K562 (cell line): ENCODE measurements around the gene MTHFSD. TPM values are rescaled to one million over a fixed set of nuclear protein-coding genes. Genes with fewer than 3 reads are reported as not detected.

Experiments used
- ATAC-seq: fragments of 200-7000 bp; cut with Tn5 transposase; 3 replicates; pipeline ENCODE4 v1.9.1; 2020; ENCODE audit warnings: moderate library complexity
- BruUV-seq: library from RNA; stranded (reverse); fragments of 400-500 nt; replicated peaks from 2 replicates; lab custom pipeline; 2021; lab: Mats Ljungman, UMichigan
- CTCF ChIA-PET: fragments of 300-600 bp; formaldehyde crosslinking; extraction: SDS; loops from one replicate; lab custom pipeline; 2021; ENCODE audit warnings: low intra/inter-chr PET ratio; lab: Yijun Ruan, JAX
- POLR2A ChIA-PET: fragments of 300-600, 350-650 bp; sonication (Branson Sonifier 250); formaldehyde crosslinking; extraction: SDS; loops from one replicate; lab custom pipeline; 2021; ENCODE audit warnings: antibody characterized with exemption, inconsistent platforms; lab: Yijun Ruan, JAX
- DNase-seq, 4 experiments: peaks; one replicate each; pipeline versions ENCODE4 v3.0.0 to v3.0.0-alpha.2; 2011 to 2018; ENCODE audit warnings: low spot score in 3 of 4, mixed read lengths in 3 of 4; ENCODE audit errors: extremely low read depth in 1 of 4
- FAIRE-seq: peaks from 2 replicates; lab custom pipeline; 2011; peaks lifted over from hg19 to GRCh38; lab: Jason Lieb, UNC
- H2AFZ ChIP-seq: 2 replicates; pipeline ENCODE4 v1.6.0; 2011; ENCODE audit warnings: low read depth, low read length, control low read depth, inconsistent platforms
- H3K27ac ChIP-seq: fragments of 200-600 bp; 3 replicates; pipeline ENCODE4 v1.8.0; 2011; ENCODE audit warnings: low read depth, mild to moderate bottlenecking, control low read depth, inconsistent platforms, low read length, moderate library complexity, mixed read lengths; ENCODE audit errors: extremely low read depth
- H3K27me3 ChIP-seq, 2 experiments: fragments of 300-600 bp in 1 of 2; 2 replicates in 1 of 2; 3 replicates in 1 of 2; pipeline versions ENCODE4 v1.6.0 to v1.8.0; 2011; ENCODE audit warnings: inconsistent platforms in 2 of 2, low read length in 2 of 2, mild to moderate bottlenecking in 1 of 2, mixed read lengths in 1 of 2, moderate library complexity in 1 of 2; ENCODE audit not compliant: control insufficient read depth in 2 of 2, insufficient read depth in 2 of 2
- H3K36me3 ChIP-seq: fragments of 300-600 bp; 3 replicates; pipeline ENCODE4 v1.8.0; 2011; ENCODE audit warnings: mild to moderate bottlenecking, low read length, inconsistent platforms; ENCODE audit not compliant: control insufficient read depth, insufficient read depth
- H3K4me1 ChIP-seq, 2 experiments: fragments of 200-600 bp in 1 of 2; replicated peaks in 1 of 2; 2 replicates in 1 of 2; 3 replicates in 1 of 2; pipeline versions ENCODE4 v1.5.1 to v1.8.0; 2011; ENCODE audit warnings: inconsistent platforms in 2 of 2, low read length in 2 of 2, mild to moderate bottlenecking in 1 of 2, mixed read lengths in 1 of 2, moderate library complexity in 1 of 2; ENCODE audit not compliant: control insufficient read depth in 2 of 2, insufficient read depth in 2 of 2
- H3K4me2 ChIP-seq: 2 replicates; pipeline ENCODE4 v1.6.1; 2011; ENCODE audit warnings: low read length, control low read depth, inconsistent platforms, mixed read lengths; ENCODE audit not compliant: insufficient read depth
- H3K4me3 ChIP-seq: fragments of 200-600 bp; sonication (generic), shearing (Covaris generic); 2 replicates; pipeline ENCODE4 v1.5.1; 2016; ENCODE audit warnings: control low read depth, inconsistent platforms
- H3K79me2 ChIP-seq: fragments of 200-600 bp; 3 replicates; pipeline ENCODE4 v1.8.0; 2011; ENCODE audit warnings: low read length, inconsistent platforms; ENCODE audit not compliant: control insufficient read depth, insufficient read depth
- H3K9ac ChIP-seq, 2 experiments: 2 replicates each; pipeline versions ENCODE4 v1.6.0 to v1.6.1; 2011; ENCODE audit warnings: low read depth in 2 of 2, low read length in 2 of 2, control low read depth in 1 of 2, inconsistent platforms in 1 of 2, mild to moderate bottlenecking in 1 of 2, mixed read lengths in 1 of 2; ENCODE audit not compliant: insufficient read depth in 1 of 2
- H3K9me1 ChIP-seq: one replicate; pipeline ENCODE4 v1.6.0; 2011; ENCODE audit warnings: inconsistent platforms, mild to moderate bottlenecking, low read length, moderate library complexity; ENCODE audit not compliant: control insufficient read depth, insufficient read depth
- H3K9me3 ChIP-seq: replicated peaks from 2 replicates; pipeline ENCODE4 v1.5.1; 2011; ENCODE audit warnings: low read depth, low read length, inconsistent platforms; ENCODE audit not compliant: control insufficient read depth, insufficient read depth
- H4K20me1 ChIP-seq: replicated peaks from 2 replicates; pipeline ENCODE4 v1.6.1; 2011; ENCODE audit warnings: low read length, inconsistent platforms, mixed read lengths; ENCODE audit not compliant: control insufficient read depth, insufficient read depth
- COPS2 ChIP-seq: fragments of 450-650 bp; conservative IDR thresholded peaks from 2 replicates; pipeline ENCODE4 v1.6.1; 2016; ENCODE audit warnings: mild to moderate bottlenecking, moderate library complexity
- HSF4 ChIP-seq: fragments of 250-450 bp; sonication (Bioruptor Pico); IDR thresholded peaks from 2 replicates; pipeline ENCODE4 v2.1.2; 2022; ENCODE audit warnings: mild to moderate bottlenecking, moderate library complexity, borderline replicate concordance
- MAFF ChIP-seq: IDR thresholded peaks from 2 replicates; pipeline ENCODE4 v1.6.1; 2012; ENCODE audit warnings: low read length, improper control_type of control experiment
- MBD2 ChIP-seq: sonication (generic); IDR thresholded peaks from 2 replicates; pipeline ENCODE4 v1.6.1; 2016; ENCODE audit warnings: low read depth, borderline replicate concordance
- RAD51 ChIP-seq: fragments of 450-650 bp; IDR thresholded peaks from 2 replicates; pipeline ENCODE4 v1.7.1; 2016; ENCODE audit warnings: low read depth, mild to moderate bottlenecking, borderline replicate concordance
- SMARCB1 ChIP-seq: IDR thresholded peaks from 2 replicates; pipeline ENCODE4 v1.6.1; 2011; ENCODE audit warnings: improper control_type of control experiment, low read depth; ENCODE audit not compliant: insufficient read length
- WGBS: fragments of 100-300 bp; shearing (Covaris generic); methylation state at CpG from one replicate; pipeline ENCODE4 v1.1.6; 2016; ENCODE audit warnings: low coverage, mixed read lengths; ENCODE audit not compliant: insufficient coverage; ENCODE audit errors: missing lambda C conversion rate; 5-methylcytosine and 5-hydroxymethylcytosine counted together
- in situ Hi-C: fragments of 300-500 bp; cut with MboI; formaldehyde crosslinking; loops from 4 replicates; pipeline ENCODE4 v1.15.0; 2018; ENCODE audit warnings: inconsistent platforms, mixed read lengths
- intact Hi-C: fragments of 100-400 bp; cut with micrococcal nuclease; formaldehyde crosslinking; loops from 2 replicates; pipeline ENCODE4 v1.14.2; 2022
- polyA plus RNA-seq, 8 experiments: library from polyadenylated mRNA; depleted of rRNA in 4 of 8; stranded (reverse) in 5 of 8; unstranded in 3 of 8; fragments of >200 nt; fragmentation: Nextera tagmentation in 2 of 8; fragmentation: Illumina TruSeq in 1 of 8; extraction: Ambion mirVana in 2 of 8; extraction: Trizol in 1 of 8; gene quantifications; 2 replicates each; pipeline versions ENCODE4 v1.2.1 to v1.2.3, GENCODE V29; 2011 to 2014; ENCODE audit warnings: inconsistent platforms in 1 of 8, missing spikeins in 1 of 8
- total RNA-seq, 7 experiments: library from RNA; depleted of rRNA in 6 of 7; stranded (reverse); fragments of >200 nt in 6 of 7; fragmentation: Illumina TruSeq in 2 of 7; extraction: Trizol in 2 of 7; gene quantifications; 2 replicates each; pipeline versions ENCODE4 v1.2.1 to v1.2.3, GENCODE V29; 2011 to 2021; ENCODE audit warnings: low replicate concordance in 1 of 7
- TF ChIP-seq, protein P1 (sequence below), 2 experiments: fragments of 450-650 bp; IDR thresholded peaks; 2 replicates each; pipeline ENCODE4 v1.6.1; 2016
- TF ChIP-seq, protein P2 (sequence below): sonication (generic); formaldehyde crosslinking; IDR thresholded peaks from 2 replicates; pipeline ENCODE4 v1.8.1; 2022; ENCODE audit warnings: missing genetic modification reagents
- TF ChIP-seq, protein P3 (sequence below): fragments of 250-450 bp; sonication (Bioruptor Pico); IDR thresholded peaks from 2 replicates; pipeline ENCODE4 v1.5.0; 2021; ENCODE audit warnings: mild to moderate bottlenecking, borderline replicate concordance
- TF ChIP-seq, protein P4 (sequence below): sonication (generic); formaldehyde crosslinking; IDR thresholded peaks from 2 replicates; pipeline ENCODE4 v1.8.0; 2022; ENCODE audit warnings: missing genetic modification reagents, mild to moderate bottlenecking, moderate library complexity, borderline replicate concordance

The MTHFSD gene
- total and polyA plus RNA-seq, 9 of the 15 experiments (the other 6 are each of a cell fraction or from before 2014, with no cell fraction given): 3.2 to 20.2 (median 12.0) TPM

DNA sequence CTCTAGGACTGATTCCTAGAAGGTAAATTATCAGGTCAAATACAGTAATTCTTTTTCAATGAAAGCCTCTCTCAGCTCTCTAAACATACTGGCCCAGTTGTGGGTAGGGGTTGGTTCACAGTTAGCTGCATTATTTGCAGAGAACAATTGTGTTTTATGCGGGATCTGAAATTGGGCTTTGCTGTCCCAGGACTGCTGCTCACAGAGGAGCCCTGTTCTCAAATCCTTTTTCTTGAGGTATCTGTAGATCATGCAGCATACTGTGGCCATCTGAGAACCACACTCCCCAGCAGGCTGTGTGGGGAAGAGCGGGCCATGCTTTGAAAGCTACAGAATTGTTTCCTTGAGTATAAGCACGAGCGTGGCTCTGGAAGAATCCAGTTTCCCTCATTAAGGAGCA lies 17.5 kb downstream of the MTHFSD start:
- POLR2A ChIA-PET: interaction anchor here (0.6 kb wide), 1 partner anchor 558 kb away, joined by 3 read pairs; no protein-coding TSS in a partner anchor
- CTCF ChIA-PET: no interaction called here
- no TSS peak for BruUV-seq
- H3K27ac ChIP-seq: no peak overlapping the region
- intact Hi-C loops: no loop called here
- TF ChIP-seq, protein P1, sequence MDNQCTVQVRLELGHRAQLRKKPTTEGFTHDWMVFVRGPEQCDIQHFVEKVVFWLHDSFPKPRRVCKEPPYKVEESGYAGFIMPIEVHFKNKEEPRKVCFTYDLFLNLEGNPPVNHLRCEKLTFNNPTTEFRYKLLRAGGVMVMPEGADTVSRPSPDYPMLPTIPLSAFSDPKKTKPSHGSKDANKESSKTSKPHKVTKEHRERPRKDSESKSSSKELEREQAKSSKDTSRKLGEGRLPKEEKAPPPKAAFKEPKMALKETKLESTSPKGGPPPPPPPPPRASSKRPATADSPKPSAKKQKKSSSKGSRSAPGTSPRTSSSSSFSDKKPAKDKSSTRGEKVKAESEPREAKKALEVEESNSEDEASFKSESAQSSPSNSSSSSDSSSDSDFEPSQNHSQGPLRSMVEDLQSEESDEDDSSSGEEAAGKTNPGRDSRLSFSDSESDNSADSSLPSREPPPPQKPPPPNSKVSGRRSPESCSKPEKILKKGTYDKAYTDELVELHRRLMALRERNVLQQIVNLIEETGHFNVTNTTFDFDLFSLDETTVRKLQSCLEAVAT (IDR thresholded peaks at IDR 0.05): no peak
- TF ChIP-seq COPS2 (no peak), RAD51 (no peak), HSF4 (no peak), MAFF (no peak), MBD2 (no peak), SMARCB1 (no peak)
- TF ChIP-seq, protein P2, sequence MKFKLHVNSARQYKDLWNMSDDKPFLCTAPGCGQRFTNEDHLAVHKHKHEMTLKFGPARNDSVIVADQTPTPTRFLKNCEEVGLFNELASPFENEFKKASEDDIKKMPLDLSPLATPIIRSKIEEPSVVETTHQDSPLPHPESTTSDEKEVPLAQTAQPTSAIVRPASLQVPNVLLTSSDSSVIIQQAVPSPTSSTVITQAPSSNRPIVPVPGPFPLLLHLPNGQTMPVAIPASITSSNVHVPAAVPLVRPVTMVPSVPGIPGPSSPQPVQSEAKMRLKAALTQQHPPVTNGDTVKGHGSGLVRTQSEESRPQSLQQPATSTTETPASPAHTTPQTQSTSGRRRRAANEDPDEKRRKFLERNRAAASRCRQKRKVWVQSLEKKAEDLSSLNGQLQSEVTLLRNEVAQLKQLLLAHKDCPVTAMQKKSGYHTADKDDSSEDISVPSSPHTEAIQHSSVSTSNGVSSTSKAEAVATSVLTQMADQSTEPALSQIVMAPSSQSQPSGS: no peak
- TF ChIP-seq, protein P3, sequence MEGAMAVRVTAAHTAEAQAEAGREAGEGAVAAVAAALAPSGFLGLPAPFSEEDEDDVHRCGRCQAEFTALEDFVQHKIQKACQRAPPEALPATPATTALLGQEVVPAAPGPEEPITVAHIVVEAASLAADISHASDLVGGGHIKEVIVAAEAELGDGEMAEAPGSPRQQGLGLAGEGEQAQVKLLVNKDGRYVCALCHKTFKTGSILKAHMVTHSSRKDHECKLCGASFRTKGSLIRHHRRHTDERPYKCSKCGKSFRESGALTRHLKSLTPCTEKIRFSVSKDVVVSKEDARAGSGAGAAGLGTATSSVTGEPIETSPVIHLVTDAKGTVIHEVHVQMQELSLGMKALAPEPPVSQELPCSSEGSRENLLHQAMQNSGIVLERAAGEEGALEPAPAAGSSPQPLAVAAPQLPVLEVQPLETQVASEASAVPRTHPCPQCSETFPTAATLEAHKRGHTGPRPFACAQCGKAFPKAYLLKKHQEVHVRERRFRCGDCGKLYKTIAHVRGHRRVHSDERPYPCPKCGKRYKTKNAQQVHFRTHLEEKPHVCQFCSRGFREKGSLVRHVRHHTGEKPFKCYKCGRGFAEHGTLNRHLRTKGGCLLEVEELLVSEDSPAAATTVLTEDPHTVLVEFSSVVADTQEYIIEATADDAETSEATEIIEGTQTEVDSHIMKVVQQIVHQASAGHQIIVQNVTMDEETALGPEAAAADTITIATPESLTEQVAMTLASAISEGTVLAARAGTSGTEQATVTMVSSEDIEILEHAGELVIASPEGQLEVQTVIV: no peak
- TF ChIP-seq, protein P4, sequence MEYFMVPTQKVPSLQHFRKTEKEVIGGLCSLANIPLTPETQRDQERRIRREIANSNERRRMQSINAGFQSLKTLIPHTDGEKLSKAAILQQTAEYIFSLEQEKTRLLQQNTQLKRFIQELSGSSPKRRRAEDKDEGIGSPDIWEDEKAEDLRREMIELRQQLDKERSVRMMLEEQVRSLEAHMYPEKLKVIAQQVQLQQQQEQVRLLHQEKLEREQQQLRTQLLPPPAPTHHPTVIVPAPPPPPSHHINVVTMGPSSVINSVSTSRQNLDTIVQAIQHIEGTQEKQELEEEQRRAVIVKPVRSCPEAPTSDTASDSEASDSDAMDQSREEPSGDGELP: no peak
- TF ChIP-seq, all 486 proteins: peak for 0
- DNase-seq: no peak
- no peak overlapping the region for H3K4me2 ChIP-seq
- no peaks in the 10 kb centered on the region for H3K27me3 ChIP-seq
- in situ Hi-C loops: no loop called here
- no peaks in the 10 kb centered on the region for H3K9me3 ChIP-seq
- H3K9me1 ChIP-seq: peaks cover 3% of the 10 kb centered on the region
- peaks cover 38% of the 10 kb centered on the region; the same call in 2 of the 3 replicates for H3K36me3 ChIP-seq
- ATAC-seq: no peak
- WGBS: 92% methylated on average over 4 of the region's 4 CpGs
- H3K9ac ChIP-seq: no peak overlapping the region
- no peak overlapping the region for H2AFZ ChIP-seq
- H3K79me2 ChIP-seq: no peaks in the 10 kb centered on the region
- no peaks in the 10 kb centered on the region for H3K4me1 ChIP-seq
- no peaks in the 10 kb centered on the region for H4K20me1 ChIP-seq
- FAIRE-seq: no peak
- no peak overlapping the region for H3K4me3 ChIP-seq
